ENCODE results near the gene BAZ2A. TPM values are rescaled to one million over a fixed set of nuclear protein-coding genes. Genes with fewer than 3 reads are reported as not detected.

Gene BAZ2A
- polyA plus RNA-seq, 1 of the 3 experiments (the other 2 are of a cell fraction): 32.4 TPM

DNA sequence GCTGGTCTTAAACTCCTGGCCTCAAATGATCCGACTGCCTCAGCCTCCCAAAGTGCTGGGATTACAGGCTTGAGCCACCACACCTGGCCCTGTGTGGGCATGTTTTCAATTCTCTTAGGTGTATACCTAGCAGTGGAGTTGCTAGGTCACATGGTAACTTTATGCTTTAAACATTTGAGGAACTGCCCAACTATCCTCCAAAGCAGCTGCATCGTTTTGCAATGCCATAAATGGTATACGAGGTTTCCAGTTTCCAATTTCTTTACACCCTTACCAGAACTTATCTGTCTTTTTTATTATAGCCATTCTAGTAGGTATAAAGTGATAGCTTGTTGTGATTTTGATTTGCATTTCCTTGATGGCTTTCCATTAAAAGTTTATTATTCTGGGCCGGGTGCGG lies 83.4 kb downstream of the BAZ2A start:
- no peaks in the 10 kb centered on the region for H3F3A ChIP-seq (replicated peaks; ENCODE audit: insufficient read depth)
- H3K9me3 ChIP-seq: no peaks in the 10 kb centered on the region
- WGBS (ENCODE audit: low lambda C conversion rate): 94% methylated on average over 5 of the region's 5 CpGs
- peaks cover 0 to 10% of the 10 kb centered on the region in 2 experiments for H3K36me3 ChIP-seq (replicated peaks in 1 of 2; ENCODE audit: control insufficient read depth in 1 of 2, insufficient read depth in 2 of 2, low read length in 1 of 2)
- H3K4me2 ChIP-seq: no peak overlapping the region
- no peaks in the 10 kb centered on the region for H3K9me2 ChIP-seq
- 0 out of 2 replicates have a peak, but pooled peaks cover 17% of the 10 kb centered on the region for H4K20me1 ChIP-seq (ENCODE audit: insufficient read depth)
- POLR2A ChIA-PET: no interaction called here
- H3K9ac ChIP-seq: no peak overlapping the region
- H3K27me3 ChIP-seq (ENCODE audit: insufficient read depth): no peaks in the 10 kb centered on the region
- CTCF ChIA-PET: no interaction called here
- TF ChIP-seq TCF12 (IDR thresholded peaks at IDR 0.05) (no peak), ZBTB33 (IDR thresholded peaks at IDR 0.05; ENCODE audit: borderline replicate concordance, low read depth) (no peak), FOXM1 (IDR thresholded peaks at IDR 0.05; ENCODE audit: low read depth) (no peak), MAX (IDR thresholded peaks at IDR 0.05; ENCODE audit: low read depth) (no peak), RCOR1 (IDR thresholded peaks at IDR 0.05; ENCODE audit: low read length) (no peak), RAD21 (IDR thresholded peaks at IDR 0.05; ENCODE audit: low read length) (no peak), YY1 (IDR thresholded peaks at IDR 0.05; ENCODE audit: low read depth) (no peak)
- no peak overlapping the region for H2AFZ ChIP-seq (ENCODE audit: low read depth)
- H3K79me2 ChIP-seq (ENCODE audit: insufficient read depth): peaks cover 94% of the 10 kb centered on the region
- H3K27ac ChIP-seq (ENCODE audit: low read depth in 2 of 2, low read length in 1 of 2): no peak overlapping the region
- H3K4me3 ChIP-seq (ENCODE audit: low read depth in 2 of 2, low read length in 1 of 2): no peak overlapping the region
- DNase-seq: no peak
- no peaks in the 10 kb centered on the region for H3K4me1 ChIP-seq (ENCODE audit: control insufficient read depth in 1 of 2, insufficient read depth in 2 of 2, low read depth in 1 of 2, low read length in 1 of 2)

Small RNAs within 50 kb of the gene (small RNA-seq; reads per million reads assigned to genes)
- 0 reads per million in 7 experiments for gene RN7SL809P
- gene RNU6-343P: 0 reads per million in 7 experiments
- gene SNORD59A: 138 to 6,090 (median 489) reads per million in 7 experiments

Other genes starting within 250 kb of the BAZ2A start
- gene TIMELESS, start 180.9 kb downstream of the BAZ2A start, polyA plus RNA-seq (2012; rRNA removed): 5.1 and 5.4 TPM in 2 replicates
- gene MIP, start 175.7 kb downstream of the BAZ2A start, polyA plus RNA-seq (2012; rRNA removed): not detected in 2 replicates
- 2.6 and 3.5 TPM in 2 replicates for gene SPRYD4, start 161.7 kb downstream of the BAZ2A start, polyA plus RNA-seq (2012; rRNA removed)
- 1.2 and 2.1 TPM in 2 replicates for gene GLS2, start 142.2 kb downstream of the BAZ2A start, polyA plus RNA-seq (2012; rRNA removed)
- gene RBMS2, start 108.5 kb downstream of the BAZ2A start, polyA plus RNA-seq (2012; rRNA removed): 8.9 and 12.2 TPM in 2 replicates
- gene ATP5F1B, start 15.7 kb upstream of the BAZ2A start, polyA plus RNA-seq (2012; rRNA removed): 762 and 917 TPM in 2 replicates
- 38.9 and 40.5 TPM in 2 replicates for gene PTGES3, start 58.0 kb upstream of the BAZ2A start, polyA plus RNA-seq (2012; rRNA removed)
- 523 and 644 TPM in 2 replicates for gene NACA, start 95.0 kb upstream of the BAZ2A start, polyA plus RNA-seq (2012; rRNA removed)
- gene PRIM1, start 122.0 kb upstream of the BAZ2A start, polyA plus RNA-seq (2012; rRNA removed): 10.3 and 10.9 TPM in 2 replicates
- gene HSD17B6, start 133.0 kb upstream of the BAZ2A start, polyA plus RNA-seq (2012; rRNA removed): 1.2 and 1.5 TPM in 2 replicates